HEK293 (cell line): ENCODE measurements around the gene SRL.

ENCODE experiments used
- CTCF ChIA-PET: fragments of 350-600 bp; formaldehyde crosslinking; extraction: SDS; loops from one replicate; lab custom pipeline; 2021; ENCODE audit warnings: antibody characterized with exemption; lab: Yijun Ruan, JAX
- POLR2A ChIA-PET: fragments of 300-600 bp; formaldehyde crosslinking; extraction: SDS; loops from one replicate; lab custom pipeline; 2020; ENCODE audit warnings: antibody characterized with exemption, inconsistent platforms; lab: Yijun Ruan, JAX
- H3K27ac ChIP-seq: fragments of 200-500 bp; sonication (Bioruptor generic); 2 replicates; pipeline ENCODE4 v1.5.1; 2014; ENCODE audit warnings: low read depth, low read length, control low read depth, inconsistent platforms; ENCODE audit errors: extremely low read depth
- H3K36me3 ChIP-seq, 2 experiments: fragments of 200-500 bp in 1 of 2; sonication (Bioruptor generic) in 1 of 2; 1 replicate in 1 of 2; 2 replicates in 1 of 2; pipeline ENCODE4 v1.5.1; 2014 to 2017; ENCODE audit warnings: inconsistent platforms in 2 of 2, low read length in 2 of 2; ENCODE audit not compliant: control insufficient read depth in 2 of 2, insufficient read depth in 1 of 2
- H3K4me1 ChIP-seq: fragments of 200-500 bp; sonication (Bioruptor generic); 2 replicates; pipeline ENCODE4 v1.5.1; 2014; ENCODE audit warnings: mild to moderate bottlenecking, low read length, inconsistent platforms; ENCODE audit not compliant: control insufficient read depth, insufficient read depth
- H3K4me3 ChIP-seq: 2 replicates; pipeline ENCODE4 v1.5.1; 2011; ENCODE audit warnings: low read depth, mild to moderate bottlenecking, control low read depth, low read length, moderate library complexity
- H3K9me3 ChIP-seq: fragments of 200-500 bp; sonication (Bioruptor generic); 2 replicates; pipeline ENCODE4 v1.5.1; 2014; ENCODE audit warnings: low read depth, low read length, inconsistent platforms; ENCODE audit not compliant: control insufficient read depth, insufficient read depth
- ATF2 ChIP-seq: fragments of 450-650 bp; formaldehyde crosslinking; IDR thresholded peaks from 2 replicates; pipeline ENCODE4 v1.5.1; 2016; ENCODE audit warnings: missing biosample characterization, missing genetic modification characterization, low read depth
- FEZF1 ChIP-seq: fragments of 450-650 bp; formaldehyde crosslinking; IDR thresholded peaks from 2 replicates; pipeline ENCODE4 v1.5.1; 2016; ENCODE audit warnings: missing biosample characterization, missing genetic modification characterization
- GLI2 ChIP-seq: fragments of 450-650 bp; formaldehyde crosslinking; IDR thresholded peaks from 2 replicates; pipeline ENCODE4; 2017; ENCODE audit warnings: missing biosample characterization, missing genetic modification characterization, low read depth, borderline replicate concordance
- GLIS1 ChIP-seq: fragments of 450-650 bp; formaldehyde crosslinking; IDR thresholded peaks from 2 replicates; pipeline ENCODE4 v1.5.1; 2016; ENCODE audit warnings: missing biosample characterization, missing genetic modification characterization
- IKZF3 ChIP-seq: fragments of 450-650 bp; IDR thresholded peaks from 2 replicates; pipeline ENCODE4 v1.5.0; 2018; ENCODE audit warnings: missing biosample characterization, mild to moderate bottlenecking, missing genetic modification characterization, moderate library complexity
- KLF1 ChIP-seq: fragments of 450-650 bp; formaldehyde crosslinking; IDR thresholded peaks from 2 replicates; pipeline ENCODE4 v1.5.1; 2016; ENCODE audit warnings: missing biosample characterization, missing genetic modification characterization
- KLF10 ChIP-seq: fragments of 450-650 bp; IDR thresholded peaks from 2 replicates; pipeline ENCODE4 v1.5.1; 2018; ENCODE audit warnings: missing biosample characterization, mild to moderate bottlenecking, missing genetic modification characterization
- OSR2 ChIP-seq: fragments of 450-650 bp; formaldehyde crosslinking; IDR thresholded peaks from 2 replicates; pipeline ENCODE4 v1.5.1; 2016; ENCODE audit warnings: missing biosample characterization, missing genetic modification characterization
- OVOL3 ChIP-seq: fragments of 450-650 bp; formaldehyde crosslinking; IDR thresholded peaks from 2 replicates; pipeline ENCODE4 v1.5.1; 2016; ENCODE audit warnings: missing biosample characterization, missing genetic modification characterization
- PATZ1 ChIP-seq: fragments of 450-650 bp; formaldehyde crosslinking; IDR thresholded peaks from 2 replicates; pipeline ENCODE4 v1.5.1; 2016; ENCODE audit warnings: missing biosample characterization, missing genetic modification characterization
- ZFP37 ChIP-seq: fragments of 450-650 bp; formaldehyde crosslinking; IDR thresholded peaks from 2 replicates; pipeline ENCODE4 v1.5.1; 2016; ENCODE audit warnings: missing biosample characterization, missing genetic modification characterization
- ZNF2 ChIP-seq: fragments of 450-650 bp; formaldehyde crosslinking; IDR thresholded peaks from 2 replicates; pipeline ENCODE4 v1.5.1; 2016; ENCODE audit warnings: missing biosample characterization, missing genetic modification characterization
- ZNF24 ChIP-seq: fragments of 450-650 bp; formaldehyde crosslinking; IDR thresholded peaks from 2 replicates; pipeline ENCODE4 v1.5.1; 2016; ENCODE audit warnings: missing biosample characterization, missing genetic modification characterization
- ZNF302 ChIP-seq: fragments of 450-650 bp; formaldehyde crosslinking; IDR thresholded peaks from 2 replicates; pipeline ENCODE4 v1.5.1; 2016; ENCODE audit warnings: missing biosample characterization, missing genetic modification characterization, low read depth
- ZNF510 ChIP-seq: fragments of 450-650 bp; formaldehyde crosslinking; IDR thresholded peaks from 2 replicates; pipeline ENCODE4 v1.5.1; 2018; ENCODE audit warnings: mild to moderate bottlenecking, missing genetic modification characterization, missing biosample characterization; ENCODE audit not compliant: insufficient replicate concordance
- ZNF558 ChIP-seq: fragments of 450-650 bp; formaldehyde crosslinking; IDR thresholded peaks from 2 replicates; pipeline ENCODE4 v1.5.1; 2016; ENCODE audit warnings: missing biosample characterization, missing genetic modification characterization
- ZNF561 ChIP-seq: fragments of 450-650 bp; IDR thresholded peaks from 2 replicates; pipeline ENCODE4 v1.5.1; 2018; ENCODE audit warnings: missing biosample characterization, missing genetic modification characterization, borderline replicate concordance
- ZNF600 ChIP-seq: fragments of 450-650 bp; formaldehyde crosslinking; IDR thresholded peaks from 2 replicates; pipeline ENCODE4 v1.5.1; 2016; ENCODE audit warnings: missing biosample characterization, missing genetic modification characterization
- ZNF660 ChIP-seq: fragments of 450-650 bp; IDR thresholded peaks from 2 replicates; pipeline ENCODE4 v1.5.1; 2018; ENCODE audit warnings: missing biosample characterization, mild to moderate bottlenecking, missing genetic modification characterization
- ZNF747 ChIP-seq: fragments of 450-650 bp; formaldehyde crosslinking; IDR thresholded peaks from 2 replicates; pipeline ENCODE4 v1.5.1; 2016; ENCODE audit warnings: missing biosample characterization, missing genetic modification characterization
- ZNF792 ChIP-seq: fragments of 450-650 bp; formaldehyde crosslinking; IDR thresholded peaks from 2 replicates; pipeline ENCODE4 v1.5.1; 2016; ENCODE audit warnings: missing biosample characterization, missing genetic modification characterization
- TF ChIP-seq, protein P1 (sequence below): fragments of 450-650 bp; formaldehyde crosslinking; IDR thresholded peaks from 2 replicates; pipeline ENCODE4 v1.5.1; 2016; ENCODE audit warnings: missing biosample characterization, missing genetic modification characterization
- TF ChIP-seq, protein P2 (sequence below): fragments of 450-650 bp; formaldehyde crosslinking; optimal IDR thresholded peaks from 2 replicates; pipeline ENCODE3; 2016; ENCODE audit warnings: missing biosample characterization, mild to moderate bottlenecking, missing genetic modification characterization

The SRL gene

DNA sequence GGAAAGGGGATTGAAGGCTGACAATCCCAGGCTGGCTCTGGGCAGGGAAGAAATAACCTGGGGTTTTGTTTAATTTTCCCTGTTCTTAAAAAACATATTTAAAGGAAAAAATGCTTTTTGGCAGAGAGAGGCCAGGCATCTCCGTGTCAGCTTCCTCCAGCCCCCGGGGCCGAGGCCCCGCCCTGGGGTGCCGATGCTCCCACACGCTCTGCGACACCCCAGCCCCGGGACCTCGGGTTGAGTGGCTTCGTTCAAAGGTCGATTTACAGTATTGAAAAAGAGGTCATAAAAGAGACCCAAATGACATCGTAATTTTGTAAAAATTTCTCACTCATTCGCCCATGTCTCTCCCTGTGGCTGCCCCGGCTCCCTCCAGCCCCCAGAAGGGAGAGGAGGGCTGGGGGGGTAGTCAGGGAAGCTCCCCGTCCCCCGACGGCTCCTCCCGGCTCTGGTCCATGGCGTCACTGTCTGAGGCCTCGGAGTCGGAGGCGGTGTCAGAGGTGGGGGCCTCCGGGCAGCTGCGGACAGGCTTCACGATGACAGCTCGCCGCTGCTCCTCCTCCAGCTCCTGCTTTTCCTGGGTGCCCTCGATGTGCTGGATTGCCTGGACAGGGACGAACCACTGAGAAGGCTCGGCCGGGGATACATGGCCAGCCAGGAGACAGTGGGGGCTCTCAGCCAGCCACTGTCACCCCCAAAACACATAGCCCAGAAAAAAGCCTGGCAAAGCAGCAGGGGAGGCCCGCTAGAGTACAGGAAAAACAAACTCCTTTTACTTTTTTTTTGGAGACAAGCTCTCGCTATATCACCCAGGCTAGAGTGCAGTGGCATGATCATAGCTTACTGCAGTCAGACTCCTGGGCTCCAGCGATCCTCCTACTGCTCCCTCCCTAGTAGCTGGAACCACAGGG is 16.0 kb upstream of the SRL start:
- Histone ChIP-seq H3K36me3 (peaks cover 7 to 37% of the 10 kb centered on the region in 2 experiments; a peak in 2 of 3 replicates), H3K4me1 (no peaks in the 10 kb centered on the region), H3K27ac (no peak overlapping the region), H3K4me3 (no peak overlapping the region), H3K9me3 (no peaks in the 10 kb centered on the region)
- TF ChIP-seq ZNF302 (tag by site-specific recombination) = no peak
- TF ChIP-seq OVOL3 (tag by site-specific recombination) = no peak
- TF ChIP-seq ZNF600 (tag by site-specific recombination) = 0 out of 2 replicates have a peak, but pooled peaks have one; percentile 31
- no peak for TF ChIP-seq GLIS1 (tag by site-specific recombination)
- TF ChIP-seq ZNF24 (tag by site-specific recombination) = no peak
- no peak for TF ChIP-seq ATF2 (tag by site-specific recombination)
- TF ChIP-seq ZNF747 (tag by site-specific recombination) = no peak
- no peak for TF ChIP-seq ZNF558 (tag by site-specific recombination)
- TF ChIP-seq ZNF561 (tag by site-specific recombination) = no peak
- TF ChIP-seq, protein P1, sequence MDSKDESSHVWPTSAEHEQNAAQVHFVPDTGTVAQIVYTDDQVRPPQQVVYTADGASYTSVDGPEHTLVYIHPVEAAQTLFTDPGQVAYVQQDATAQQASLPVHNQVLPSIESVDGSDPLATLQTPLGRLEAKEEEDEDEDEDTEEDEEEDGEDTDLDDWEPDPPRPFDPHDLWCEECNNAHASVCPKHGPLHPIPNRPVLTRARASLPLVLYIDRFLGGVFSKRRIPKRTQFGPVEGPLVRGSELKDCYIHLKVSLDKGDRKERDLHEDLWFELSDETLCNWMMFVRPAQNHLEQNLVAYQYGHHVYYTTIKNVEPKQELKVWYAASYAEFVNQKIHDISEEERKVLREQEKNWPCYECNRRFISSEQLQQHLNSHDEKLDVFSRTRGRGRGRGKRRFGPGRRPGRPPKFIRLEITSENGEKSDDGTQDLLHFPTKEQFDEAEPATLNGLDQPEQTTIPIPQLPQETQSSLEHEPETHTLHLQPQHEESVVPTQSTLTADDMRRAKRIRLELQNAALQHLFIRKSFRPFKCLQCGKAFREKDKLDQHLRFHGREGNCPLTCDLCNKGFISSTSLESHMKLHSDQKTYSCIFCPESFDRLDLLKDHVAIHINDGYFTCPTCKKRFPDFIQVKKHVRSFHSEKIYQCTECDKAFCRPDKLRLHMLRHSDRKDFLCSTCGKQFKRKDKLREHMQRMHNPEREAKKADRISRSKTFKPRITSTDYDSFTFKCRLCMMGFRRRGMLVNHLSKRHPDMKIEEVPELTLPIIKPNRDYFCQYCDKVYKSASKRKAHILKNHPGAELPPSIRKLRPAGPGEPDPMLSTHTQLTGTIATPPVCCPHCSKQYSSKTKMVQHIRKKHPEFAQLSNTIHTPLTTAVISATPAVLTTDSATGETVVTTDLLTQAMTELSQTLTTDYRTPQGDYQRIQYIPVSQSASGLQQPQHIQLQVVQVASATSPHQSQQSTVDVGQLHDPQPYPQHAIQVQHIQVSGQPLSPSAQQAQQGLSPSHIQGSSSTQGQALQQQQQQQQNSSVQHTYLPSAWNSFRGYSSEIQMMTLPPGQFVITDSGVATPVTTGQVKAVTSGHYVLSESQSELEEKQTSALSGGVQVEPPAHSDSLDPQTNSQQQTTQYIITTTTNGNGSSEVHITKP (tag by site-specific recombination) = peak; percentile 87
- ChIA-PET CTCF (interaction anchor here (0.6 to 2.4 kb wide), 9 partner anchors 13 to 1030 kb away, joined by 3 to 14 read pairs (median 3); no protein-coding TSS in a partner anchor), POLR2A (interaction anchor here (0.6 kb wide), 1 partner anchor 15 kb away, joined by 3 read pairs; the partner anchor contains the start of gene TFAP4)

DNA sequence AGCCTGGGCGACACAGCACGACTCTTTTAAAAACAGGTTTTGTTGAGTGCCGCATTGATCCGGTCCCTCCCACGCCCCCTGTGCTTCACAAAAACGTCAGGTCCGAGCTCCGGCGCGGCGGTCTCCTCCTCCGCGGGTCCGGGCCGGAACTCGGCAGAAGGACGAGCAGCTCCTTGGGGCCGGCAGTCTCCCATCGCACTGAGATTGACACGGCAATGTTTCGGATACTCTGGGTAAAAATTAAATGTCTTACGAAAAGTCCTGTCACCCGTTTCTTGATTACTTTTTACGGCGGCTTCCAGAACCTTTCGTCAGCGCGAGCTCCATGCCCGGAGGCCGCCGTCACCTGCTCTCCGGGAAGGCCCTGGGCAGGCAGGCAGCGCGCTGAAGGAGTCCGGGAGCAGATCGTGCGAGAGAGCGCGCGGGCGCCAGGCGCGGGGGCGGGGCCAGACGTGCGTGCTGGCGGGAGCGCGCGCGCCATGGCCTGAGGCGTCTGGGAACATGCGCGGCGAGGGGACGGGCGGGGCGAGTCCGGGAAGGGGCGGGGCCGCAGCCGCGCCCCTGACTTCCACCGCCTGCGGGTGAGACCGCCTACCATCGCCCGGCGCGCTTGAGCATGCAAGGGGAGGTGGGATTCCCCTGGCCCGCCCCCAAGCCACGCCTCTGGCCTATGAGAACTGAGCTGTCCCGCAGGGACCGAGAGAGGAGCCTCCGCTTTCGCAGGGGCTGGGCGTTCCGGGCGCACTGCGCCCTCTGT is 11.7 kb upstream of the SRL start:
- Histone ChIP-seq H3K4me3 (peak overlapping the region; percentile 52), H3K9me3 (no peaks in the 10 kb centered on the region), H3K36me3 (peaks cover 4 to 8% of the 10 kb centered on the region in 2 experiments; a peak in 2 of 3 replicates), H3K4me1 (no peaks in the 10 kb centered on the region), H3K27ac (peak overlapping the region; percentile 73)
- POLR2A ChIA-PET = interaction anchor here (0.6 to 2.7 kb wide), 25 partner anchors 8 to 1066 kb away, joined by 3 to 45 read pairs (median 4); partner anchors contain the start of genes GLIS2, TFAP4, ZNF174 and ZSCAN32
- CTCF ChIA-PET = interaction anchor here (0.5 to 4.3 kb wide), 66 partner anchors 9 to 810 kb away, joined by 3 to 73 read pairs (median 5); partner anchors contain the start of genes ADCY9, NAA60, PAM16 and TFAP4
- TF ChIP-seq ZNF660 (tag by site-specific recombination) (peak; percentile 73; the same call in 1 of the 2 replicates), ZNF510 (no peak), IKZF3 (peak; percentile 83), PATZ1 (tag by site-specific recombination) (peak; percentile 85), OSR2 (no peak), ZFP37 (tag by site-specific recombination) (peak; percentile 89), ZNF792 (tag by site-specific recombination) (peak; percentile 88), KLF1 (peak; percentile 97), KLF10 (peak; percentile 99), ZNF2 (tag by site-specific recombination) (peak; percentile 6; the same call in 1 of the 2 replicates), GLI2 (no peak), FEZF1 (tag by site-specific recombination) (no peak)
- TF ChIP-seq, protein P2, sequence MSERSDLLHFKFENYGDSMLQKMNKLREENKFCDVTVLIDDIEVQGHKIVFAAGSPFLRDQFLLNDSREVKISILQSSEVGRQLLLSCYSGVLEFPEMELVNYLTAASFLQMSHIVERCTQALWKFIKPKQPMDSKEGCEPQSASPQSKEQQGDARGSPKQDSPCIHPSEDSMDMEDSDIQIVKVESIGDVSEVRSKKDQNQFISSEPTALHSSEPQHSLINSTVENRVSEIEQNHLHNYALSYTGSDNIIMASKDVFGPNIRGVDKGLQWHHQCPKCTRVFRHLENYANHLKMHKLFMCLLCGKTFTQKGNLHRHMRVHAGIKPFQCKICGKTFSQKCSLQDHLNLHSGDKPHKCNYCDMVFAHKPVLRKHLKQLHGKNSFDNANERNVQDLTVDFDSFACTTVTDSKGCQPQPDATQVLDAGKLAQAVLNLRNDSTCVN (tag by site-specific recombination) = peak; percentile 93
